ENCODE results near the gene OPCML.
A peak's percentile ranks its signal among the peaks of the same experiment; 100 is the strongest.

The OPCML gene

GRCh38 chr11:133164986-133165385 is 367.3 kb downstream of the OPCML start:
- DNase-seq: no peak

GRCh38 chr11:133163463-133164419 is 368.6 kb downstream of the OPCML start:
- peak; percentile 56 for DNase-seq

DNA sequence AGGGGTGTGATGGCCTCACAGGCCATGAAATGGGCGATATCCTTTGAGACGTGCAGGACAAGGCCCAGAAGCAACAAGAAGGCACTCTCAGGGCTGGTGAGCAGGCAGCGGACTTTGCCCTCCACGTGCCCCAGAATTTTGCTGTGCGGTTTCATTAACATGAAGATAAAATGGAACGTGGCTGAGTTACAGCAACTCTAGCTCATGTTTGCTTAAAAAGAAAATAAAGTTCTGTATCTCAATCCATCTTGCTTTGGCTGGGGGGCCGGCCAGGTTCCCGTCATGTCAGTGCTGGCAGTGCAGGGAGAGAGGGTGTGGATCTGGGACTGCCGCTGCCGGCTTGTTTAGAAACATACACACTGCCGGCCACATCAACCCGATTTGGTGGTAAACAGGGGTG is 370.1 kb downstream of the OPCML start:
- DNase-seq: no peak

GRCh38 chr11:133160754-133161153 is 371.5 kb downstream of the OPCML start:
- no peak for DNase-seq

GRCh38 chr11:133156986-133157745 is 375.1 kb downstream of the OPCML start:
- no peak for DNase-seq

DNA sequence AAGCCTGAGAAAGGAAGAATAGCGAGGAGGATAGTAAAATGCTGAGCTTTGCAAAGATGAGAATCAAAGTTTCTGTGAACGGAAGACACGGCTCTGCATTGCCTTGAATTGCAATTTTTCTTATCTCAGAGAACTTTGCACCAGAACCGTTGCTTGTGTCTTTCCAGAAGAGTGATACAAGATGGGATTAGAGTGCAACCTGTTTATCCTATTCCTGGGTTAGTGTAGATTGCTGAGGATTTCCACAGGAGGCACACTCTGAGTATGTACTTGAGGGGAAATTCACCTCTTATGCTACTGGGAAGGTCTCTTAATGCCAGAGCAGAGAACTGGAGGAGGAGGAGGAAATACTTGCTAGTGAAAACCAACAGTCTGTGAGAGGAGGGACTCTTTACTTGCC is 377.5 kb downstream of the OPCML start:
- DNase-seq: no peak

DNA sequence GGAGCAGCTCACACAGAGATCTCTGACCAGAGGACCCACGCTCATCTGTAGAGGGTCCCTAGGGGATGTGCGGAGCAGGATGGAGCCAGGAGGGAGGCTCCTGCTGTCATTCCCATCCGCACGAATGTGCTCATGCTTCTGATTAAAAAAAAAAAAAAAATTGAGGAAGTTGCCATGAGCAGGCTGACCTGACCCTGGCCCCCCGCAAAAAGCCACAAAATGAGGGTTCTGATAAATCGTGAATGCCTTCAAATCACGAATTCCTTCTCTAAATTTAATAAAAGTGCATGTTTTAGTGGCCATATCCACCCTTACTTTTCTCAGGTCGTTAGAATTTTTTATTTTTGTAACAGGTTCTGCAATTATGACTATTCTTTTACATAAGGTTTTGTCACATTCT is 378.2 kb downstream of the OPCML start:
- DNase-seq: no peak

DNA sequence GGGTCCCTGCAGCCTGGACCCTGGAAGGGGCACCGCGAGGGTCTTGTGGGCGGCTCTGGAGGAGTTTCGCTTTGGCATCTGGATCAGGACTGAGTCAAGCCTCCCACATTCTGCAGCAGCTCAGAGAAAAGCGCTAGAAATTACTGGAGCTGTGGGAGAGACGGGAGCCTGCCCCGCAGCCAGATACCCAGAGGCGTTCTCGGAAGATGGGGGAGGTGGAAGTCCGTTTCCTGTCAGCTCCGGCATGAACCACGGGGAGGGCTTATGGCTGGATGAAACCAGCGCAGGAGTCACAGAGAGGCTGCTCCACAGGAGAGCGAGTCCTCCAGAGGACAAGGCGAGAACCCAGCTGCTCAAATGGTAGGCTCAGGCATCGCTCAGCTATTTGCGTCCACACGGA is 379.3 kb downstream of the OPCML start:
- DNase-seq: no peak

DNA sequence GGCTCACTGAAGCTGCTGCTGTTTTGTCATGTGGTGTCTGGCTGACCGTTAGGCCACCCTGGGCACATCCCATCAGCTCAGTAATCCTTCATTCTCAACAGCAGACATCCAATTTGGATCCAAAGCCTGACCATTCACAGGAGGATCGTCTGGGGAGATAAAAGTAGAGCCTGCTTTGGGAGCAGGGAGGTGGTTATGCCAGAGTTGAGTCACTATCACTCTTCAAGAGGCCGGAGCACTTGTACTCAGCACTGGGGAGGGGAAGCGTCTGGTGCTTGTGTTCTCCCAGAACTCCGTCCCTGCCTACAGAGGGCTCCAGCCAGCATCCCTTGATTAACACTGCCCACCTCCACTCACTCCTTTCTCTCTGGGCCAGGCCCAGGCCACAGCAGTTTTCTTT is 382.6 kb downstream of the OPCML start:
- DNase-seq: no peak

GRCh38 chr11:133147625-133148024 is 384.7 kb downstream of the OPCML start:
- DNase-seq: no peak

GRCh38 chr11:133146697-133147306 is 385.5 kb downstream of the OPCML start:
- DNase-seq: no peak

DNA sequence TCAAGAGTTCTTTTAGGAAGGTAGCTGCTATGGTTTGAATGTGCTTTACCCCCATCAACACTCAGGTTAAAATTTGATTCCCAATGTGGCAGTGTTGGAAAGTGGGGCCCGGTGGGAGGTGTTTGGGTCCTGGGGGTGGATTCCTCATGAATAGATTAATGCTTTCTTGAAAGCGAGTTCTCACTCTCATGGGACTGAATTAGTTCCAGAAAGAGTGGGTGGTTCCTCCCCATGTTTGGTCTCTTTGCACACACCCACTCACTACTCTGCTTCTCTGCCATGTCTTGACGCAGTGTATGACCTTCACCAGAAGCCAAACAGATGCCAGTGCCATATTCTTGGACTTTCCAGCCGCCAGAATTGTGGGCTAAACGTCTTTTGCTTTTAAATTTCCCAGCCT is 394.4 kb downstream of the OPCML start:
- no peak for DNase-seq

- DNase-seq: no peak
Observed at GRCh38 chr11:133137270-133137669, 395.0 kb downstream of the OPCML start.

DNA sequence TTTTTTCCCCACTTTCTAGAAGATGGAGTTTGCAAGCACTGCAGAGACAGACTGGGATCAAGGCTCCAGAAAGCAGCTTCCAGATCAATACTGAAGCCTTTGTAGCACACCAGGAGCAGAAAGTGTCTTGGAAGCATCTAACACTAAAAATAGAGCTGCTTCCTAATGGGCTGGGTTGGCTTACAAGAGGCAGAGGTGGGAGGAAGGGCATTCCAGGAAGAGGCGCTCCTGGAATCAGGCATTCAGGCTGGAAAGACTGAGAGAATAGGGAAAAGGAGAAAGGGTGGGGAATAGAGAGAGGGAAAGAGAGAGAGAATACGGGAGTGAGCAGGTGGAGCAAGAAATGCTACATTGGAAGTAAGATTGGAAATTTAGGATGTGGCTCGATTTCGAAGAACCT is 395.9 kb downstream of the OPCML start:
- no peak for DNase-seq

GRCh38 chr11:133134314-133135173 is 397.8 kb downstream of the OPCML start:
- no peak for DNase-seq

GRCh38 chr11:133133606-133134005 is 398.7 kb downstream of the OPCML start:
- no peak for DNase-seq

DNA sequence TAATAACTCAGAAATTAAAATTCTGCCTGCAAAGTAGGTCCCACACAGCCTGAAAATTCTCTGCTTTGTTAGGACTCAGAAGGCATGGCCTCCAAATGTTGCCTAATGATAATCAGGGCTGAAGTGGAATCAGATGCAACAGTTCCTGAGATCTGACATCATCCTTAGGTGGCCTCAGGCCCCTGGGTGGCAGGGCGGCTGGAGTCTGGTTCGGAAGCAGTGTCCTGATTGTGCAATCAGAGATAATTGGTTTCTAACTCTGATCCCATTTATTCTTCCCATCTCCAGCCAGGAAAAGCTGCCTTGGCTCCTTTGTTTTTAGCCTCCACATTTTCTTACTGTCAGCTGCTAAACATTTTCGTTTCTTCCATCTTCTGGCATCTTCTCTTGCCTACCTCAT is 399.3 kb downstream of the OPCML start:
- no peak for DNase-seq

- no peak for DNase-seq
Observed at GRCh38 chr11:133127741-133128140, 404.6 kb downstream of the OPCML start.

DNA sequence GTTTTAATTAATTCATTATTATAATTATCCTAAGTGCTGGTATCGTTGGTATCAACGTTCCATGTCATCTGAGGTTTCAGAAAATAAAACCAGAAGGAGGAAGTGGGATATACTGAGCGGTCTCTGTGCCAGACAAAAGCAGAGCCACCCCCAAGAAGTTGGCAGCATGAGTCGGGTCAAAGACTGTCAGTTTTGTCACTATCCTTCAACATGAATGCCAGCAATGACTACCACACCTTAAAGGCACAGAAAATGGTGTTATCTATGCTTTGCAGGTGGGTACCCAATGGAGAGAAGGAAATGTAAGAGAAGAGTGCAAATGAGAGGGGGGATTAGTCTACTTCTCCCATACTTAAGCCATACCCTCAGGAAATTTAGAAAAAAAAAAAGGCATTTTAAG is 408.5 kb downstream of the OPCML start:
- no peak for DNase-seq

GRCh38 chr11:133123366-133123765 is 408.9 kb downstream of the OPCML start:
- no peak for DNase-seq

DNA sequence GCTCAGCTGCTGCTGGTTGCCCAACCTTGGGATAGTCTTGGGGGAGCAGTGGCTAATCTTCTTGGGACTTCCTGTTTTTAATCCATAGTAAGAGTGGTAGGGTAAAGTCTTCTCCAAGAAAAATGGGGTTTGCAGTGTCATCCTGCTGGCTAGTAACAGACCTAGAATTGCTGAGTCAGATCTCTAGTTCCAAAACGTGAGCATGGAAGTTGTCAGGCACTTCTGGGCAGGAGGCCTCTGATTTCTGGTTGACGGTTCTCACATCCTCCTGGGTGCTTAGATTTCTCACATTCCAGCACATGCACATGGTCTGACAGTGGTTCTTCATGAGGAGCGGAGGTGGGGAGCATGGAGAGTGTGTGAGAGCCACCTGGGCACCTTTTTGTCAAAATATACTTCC is 410.0 kb downstream of the OPCML start:
- no peak for DNase-seq

- no peak for DNase-seq
Observed at GRCh38 chr11:133118563-133119268, 413.6 kb downstream of the OPCML start.
